Uterus (tissue), 2 donors: Measurements from ENCODE around the gene ZNF565.

Source experiments
- POLR2A ChIP-seq, 2 donors: fragments of 450-650 bp; IDR thresholded peaks; one replicate each; pipeline ENCODE4 v1.6.1; 2016; ENCODE audit warnings: antibody characterized with exemption in 2 of 2, mild to moderate bottlenecking in 1 of 2, moderate library complexity in 1 of 2
- TF ChIP-seq, protein P1 (sequence below), 4 experiments: fragments of 200-600 bp in 2 of 4; fragments of 450-650 bp in 2 of 4; sonication (generic) in 2 of 4; IDR thresholded peaks; one replicate each; pipeline ENCODE4 v1.5.1; 2016 to 2019; ENCODE audit warnings: antibody characterized with exemption in 4 of 4, mild to moderate bottlenecking in 2 of 4, moderate library complexity in 1 of 4

DNA sequence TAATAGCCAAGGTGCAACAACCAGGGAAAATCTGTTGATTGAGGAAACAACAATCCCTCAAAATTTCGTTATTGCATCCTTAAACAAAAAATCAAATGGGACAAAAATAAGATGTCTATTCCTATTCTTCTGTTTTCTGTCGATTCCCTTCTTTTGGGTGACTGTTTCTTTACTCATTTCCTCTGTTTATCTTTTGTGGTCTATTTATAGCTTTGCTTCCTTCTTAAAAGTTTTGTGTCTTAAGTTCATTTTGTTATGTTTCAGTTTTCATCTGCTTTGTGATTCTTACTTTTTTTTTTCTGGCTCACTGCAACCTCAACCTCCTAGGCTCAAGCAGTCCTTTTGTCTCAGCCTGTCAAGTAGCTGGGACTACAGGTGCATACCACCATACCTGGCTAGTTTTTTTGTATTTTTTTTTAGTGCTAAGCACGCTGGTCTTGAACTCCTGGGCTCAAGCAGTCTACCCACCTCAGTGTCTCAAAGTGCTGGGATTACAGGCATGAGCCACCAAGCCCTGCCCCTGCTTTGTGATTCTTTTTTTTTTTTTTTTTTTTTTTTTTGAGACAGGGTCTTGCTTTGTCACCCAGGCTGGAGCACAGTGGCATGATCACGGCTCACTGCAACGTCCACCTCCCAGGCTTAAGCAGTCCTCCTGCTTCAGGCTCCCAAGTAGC is 10.9 kb upstream of the ZNF565 start:
- TF ChIP-seq, protein P1, sequence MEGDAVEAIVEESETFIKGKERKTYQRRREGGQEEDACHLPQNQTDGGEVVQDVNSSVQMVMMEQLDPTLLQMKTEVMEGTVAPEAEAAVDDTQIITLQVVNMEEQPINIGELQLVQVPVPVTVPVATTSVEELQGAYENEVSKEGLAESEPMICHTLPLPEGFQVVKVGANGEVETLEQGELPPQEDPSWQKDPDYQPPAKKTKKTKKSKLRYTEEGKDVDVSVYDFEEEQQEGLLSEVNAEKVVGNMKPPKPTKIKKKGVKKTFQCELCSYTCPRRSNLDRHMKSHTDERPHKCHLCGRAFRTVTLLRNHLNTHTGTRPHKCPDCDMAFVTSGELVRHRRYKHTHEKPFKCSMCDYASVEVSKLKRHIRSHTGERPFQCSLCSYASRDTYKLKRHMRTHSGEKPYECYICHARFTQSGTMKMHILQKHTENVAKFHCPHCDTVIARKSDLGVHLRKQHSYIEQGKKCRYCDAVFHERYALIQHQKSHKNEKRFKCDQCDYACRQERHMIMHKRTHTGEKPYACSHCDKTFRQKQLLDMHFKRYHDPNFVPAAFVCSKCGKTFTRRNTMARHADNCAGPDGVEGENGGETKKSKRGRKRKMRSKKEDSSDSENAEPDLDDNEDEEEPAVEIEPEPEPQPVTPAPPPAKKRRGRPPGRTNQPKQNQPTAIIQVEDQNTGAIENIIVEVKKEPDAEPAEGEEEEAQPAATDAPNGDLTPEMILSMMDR (IDR thresholded peaks at IDR 0.05): no peak
- no peak for TF ChIP-seq POLR2A (IDR thresholded peaks at IDR 0.05)
